NOMO-1 treated with DMSO at 0.1 percent for 48 hours (cell line): ENCODE results near the gene ZDHHC21.
"Not testable (repeated sequence)": the region's sequence is repeated elsewhere in the genome, so short reads cannot be mapped to it uniquely, and the experiment has no call there.

Experiments used
- DNase-seq: peaks from one replicate; lab custom pipeline; 2025; ENCODE audit not compliant: unreplicated experiment; lab: John Stamatoyannopoulos, UW

The ZDHHC21 gene

GRCh38 chr9:14686168-14686567, 7.1 kb downstream of the ZDHHC21 start:
- no peak for DNase-seq

GRCh38 chr9:14682616-14683015, 10.6 kb downstream of the ZDHHC21 start:
- not testable (repeated sequence) for DNase-seq

GRCh38 chr9:14678776-14679175, 14.5 kb downstream of the ZDHHC21 start:
- no peak for DNase-seq

GRCh38 chr9:14677872-14678271, 15.4 kb downstream of the ZDHHC21 start:
- DNase-seq, result no peak

GRCh38 chr9:14677396-14677795, 15.8 kb downstream of the ZDHHC21 start:
- no peak for DNase-seq

GRCh38 chr9:14674630-14675029, 18.6 kb downstream of the ZDHHC21 start:
- DNase-seq, result no peak

GRCh38 chr9:14671377-14671776, 21.9 kb downstream of the ZDHHC21 start:
- DNase-seq, result no peak

- DNase-seq, result no peak
Measured at GRCh38 chr9:14670718-14671117, 22.5 kb downstream of the ZDHHC21 start.

GRCh38 chr9:14664022-14664421, 29.2 kb downstream of the ZDHHC21 start:
- DNase-seq, result not testable (repeated sequence)

- DNase-seq, result no peak
Measured at GRCh38 chr9:14662060-14662453, 31.2 kb downstream of the ZDHHC21 start.

GRCh38 chr9:14661421-14662059, 31.7 kb downstream of the ZDHHC21 start:
- DNase-seq, result no peak

- no peak for DNase-seq
Measured at GRCh38 chr9:14660721-14661120, 32.5 kb downstream of the ZDHHC21 start.

- DNase-seq, result no peak
Measured at GRCh38 chr9:14654932-14655331, 38.3 kb downstream of the ZDHHC21 start.

- DNase-seq, result no peak
Measured at GRCh38 chr9:14653511-14653910, 39.7 kb downstream of the ZDHHC21 start.

GRCh38 chr9:14652729-14653377, 40.4 kb downstream of the ZDHHC21 start:
- no peak for DNase-seq

GRCh38 chr9:14650596-14650995, 42.6 kb downstream of the ZDHHC21 start:
- no peak for DNase-seq

GRCh38 chr9:14645648-14646047, 47.6 kb downstream of the ZDHHC21 start:
- DNase-seq, result no peak

- DNase-seq, result no peak
Measured at GRCh38 chr9:14640967-14641366, 52.3 kb downstream of the ZDHHC21 start.

- DNase-seq, result no peak
Measured at GRCh38 chr9:14640294-14640693, 52.9 kb downstream of the ZDHHC21 start.

- no peak for DNase-seq
Measured at GRCh38 chr9:14633906-14634565, 59.2 kb downstream of the ZDHHC21 start.

GRCh38 chr9:14633148-14633547, 60.1 kb downstream of the ZDHHC21 start:
- DNase-seq, result no peak

- DNase-seq, result no peak
Measured at GRCh38 chr9:14627513-14627912, 65.7 kb downstream of the ZDHHC21 start.
